Activated CD4-positive, alpha-beta memory T cell treated with anti-CD3 and anti-CD28 coated beads for 36 hours (primary cell): ENCODE results near the gene TEAD3. TPM values are rescaled to one million over a fixed set of nuclear protein-coding genes. Genes with fewer than 3 reads are reported as not detected.
A peak's percentile ranks its signal among the peaks of the same experiment; 100 is the strongest.
"Not testable (repeated sequence)": the region's sequence is repeated elsewhere in the genome, so short reads cannot be mapped to it uniquely, and the experiment has no call there.

Experiments
- CTCF ChIA-PET: fragments of 350-600 bp; sonication (Branson Sonifier 250); formaldehyde crosslinking; loops from one replicate; lab custom pipeline; 2021; ENCODE audit warnings: antibody characterized with exemption, inconsistent platforms; lab: Charles Lee
- POLR2A ChIA-PET: fragments of 350-600 bp; sonication (Branson Sonifier 250); formaldehyde crosslinking; loops from one replicate; lab custom pipeline; 2021; ENCODE audit warnings: antibody characterized with exemption; lab: Charles Lee
- DNase-seq: peaks from one replicate; pipeline ENCODE4 v3.0.0-alpha.2; 2020
- H3K27ac Mint-ChIP-seq: one replicate; pipeline ENCODE4 v1.8.0; 2021; ENCODE audit warnings: mixed read lengths
- H3K27me3 Mint-ChIP-seq: one replicate; pipeline ENCODE4 v1.8.0; 2021; ENCODE audit warnings: mixed read lengths
- H3K36me3 Mint-ChIP-seq: one replicate; pipeline ENCODE4 v1.8.0; 2021; ENCODE audit warnings: mixed read lengths
- H3K4me1 Mint-ChIP-seq: one replicate; pipeline ENCODE4 v1.8.0; 2021; ENCODE audit warnings: low read depth, mixed read lengths
- H3K4me3 Mint-ChIP-seq: one replicate; pipeline ENCODE4 v1.8.0; 2021; ENCODE audit warnings: mild to moderate bottlenecking, mixed read lengths
- H3K9me3 Mint-ChIP-seq: one replicate; pipeline ENCODE4 v1.8.0; 2021; ENCODE audit warnings: mixed read lengths
- intact Hi-C: fragments of 100-400 bp; cut with micrococcal nuclease; formaldehyde crosslinking; loops from one replicate; pipeline ENCODE4 v1.15.1; 2023
- total RNA-seq, 2 experiments: library from RNA; stranded (reverse); gene quantifications; one replicate each; pipeline ENCODE4 v1.2.3, GENCODE V29; 2021

Gene TEAD3
- total RNA-seq: 1 to 10 TPM; 1.8 to 2.2 TPM

DNA sequence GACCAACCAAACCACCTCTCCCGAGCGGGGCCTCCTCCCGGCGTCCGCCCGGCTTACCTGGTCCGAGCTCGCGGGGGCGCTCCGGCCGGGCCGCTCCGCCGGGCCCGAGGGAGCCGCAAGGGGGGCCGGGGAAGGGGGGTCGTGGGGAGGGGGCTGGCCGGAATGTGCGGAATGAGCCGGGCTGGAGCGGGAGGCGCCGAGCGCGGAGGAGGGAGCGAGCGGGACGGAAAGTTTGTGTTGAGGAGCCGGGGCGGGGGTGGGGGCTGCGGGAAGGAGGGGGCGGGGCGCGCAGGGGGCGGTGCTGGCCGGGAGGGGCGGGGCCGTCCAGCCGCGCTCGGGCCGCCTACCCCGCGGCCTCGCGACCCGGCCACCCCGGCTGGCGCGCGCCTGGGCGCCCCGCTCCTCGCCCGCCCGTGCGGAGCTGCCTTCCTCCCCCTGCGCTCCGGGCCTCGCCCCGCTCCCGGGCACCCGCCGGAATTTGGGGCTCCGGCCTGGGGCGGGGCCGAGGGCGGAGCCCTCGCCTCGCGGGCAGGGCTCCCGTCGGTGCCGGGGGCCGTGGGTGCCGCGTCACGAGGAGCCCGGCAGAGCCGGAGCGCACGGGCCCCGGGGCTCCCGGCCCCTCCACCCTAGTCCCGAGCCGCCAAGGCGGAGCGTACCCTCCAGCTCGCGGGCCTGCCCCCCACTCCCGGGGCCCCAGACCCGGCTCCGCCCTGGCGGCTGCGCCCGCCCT is at the start of gene TEAD3:
Gene TEAD3 (minus strand): TSS at position 239 of the 730 bp plus-strand sequence.
- H3K36me3 Mint-ChIP-seq: no peaks in the 10 kb centered on the region
- H3K27ac Mint-ChIP-seq: no peak within 1 kb of the TSS
- peak; percentile 55 for DNase-seq
- intact Hi-C loops: no loop called here
- peak within 1 kb of the TSS; percentile 71 for H3K4me3 Mint-ChIP-seq
- ChIA-PET POLR2A (interaction anchor here (0.9 to 3.0 kb wide), 5 partner anchors 23 to 29 kb away, joined by 3 to 11 read pairs (median 5); partner anchors contain the start of gene RPL10A), CTCF (interaction anchor here (0.9 to 1.7 kb wide), 11 partner anchors 10 to 291 kb away, joined by 3 to 5 read pairs (median 3); partner anchors contain the start of gene ARMC12)
- H3K27me3 Mint-ChIP-seq: peaks cover 11% of the 10 kb centered on the region
- H3K9me3 Mint-ChIP-seq: no peaks in the 10 kb centered on the region
- H3K4me1 Mint-ChIP-seq: peaks cover 14% of the 10 kb centered on the region

DNA sequence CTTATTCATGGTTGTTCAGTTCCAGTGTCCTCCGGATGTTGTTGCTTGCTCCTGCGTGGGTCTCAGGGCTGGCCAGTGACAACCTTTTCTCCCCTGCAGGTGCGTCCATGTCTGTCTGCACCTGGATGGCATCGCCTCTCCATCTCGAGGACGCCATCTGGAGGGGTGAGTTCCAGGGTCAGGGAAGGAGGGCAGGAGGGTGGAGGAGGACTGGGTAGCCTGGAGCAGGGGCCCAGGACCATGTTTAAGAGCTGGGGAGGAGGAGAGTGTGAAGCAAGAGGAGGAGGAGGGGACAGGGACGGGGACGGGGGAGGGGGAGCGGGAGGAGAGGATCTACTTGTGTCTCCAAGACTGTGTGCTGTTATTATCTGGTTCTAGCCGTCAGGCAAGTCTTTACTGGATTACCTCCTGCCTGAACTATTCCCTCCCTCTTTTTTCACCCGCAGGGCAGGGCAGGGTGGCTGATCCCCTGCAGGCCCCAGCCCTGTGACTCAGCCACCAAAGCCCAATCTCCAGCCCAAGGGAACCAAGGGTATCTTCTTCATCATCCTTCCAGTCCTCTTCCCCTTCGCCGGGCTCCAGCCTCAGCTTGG is 48.0 kb upstream of the TEAD3 start:
- POLR2A ChIA-PET: no interaction called here
- CTCF ChIA-PET: no interaction called here
- no peak overlapping the region for H3K27ac Mint-ChIP-seq

DNA sequence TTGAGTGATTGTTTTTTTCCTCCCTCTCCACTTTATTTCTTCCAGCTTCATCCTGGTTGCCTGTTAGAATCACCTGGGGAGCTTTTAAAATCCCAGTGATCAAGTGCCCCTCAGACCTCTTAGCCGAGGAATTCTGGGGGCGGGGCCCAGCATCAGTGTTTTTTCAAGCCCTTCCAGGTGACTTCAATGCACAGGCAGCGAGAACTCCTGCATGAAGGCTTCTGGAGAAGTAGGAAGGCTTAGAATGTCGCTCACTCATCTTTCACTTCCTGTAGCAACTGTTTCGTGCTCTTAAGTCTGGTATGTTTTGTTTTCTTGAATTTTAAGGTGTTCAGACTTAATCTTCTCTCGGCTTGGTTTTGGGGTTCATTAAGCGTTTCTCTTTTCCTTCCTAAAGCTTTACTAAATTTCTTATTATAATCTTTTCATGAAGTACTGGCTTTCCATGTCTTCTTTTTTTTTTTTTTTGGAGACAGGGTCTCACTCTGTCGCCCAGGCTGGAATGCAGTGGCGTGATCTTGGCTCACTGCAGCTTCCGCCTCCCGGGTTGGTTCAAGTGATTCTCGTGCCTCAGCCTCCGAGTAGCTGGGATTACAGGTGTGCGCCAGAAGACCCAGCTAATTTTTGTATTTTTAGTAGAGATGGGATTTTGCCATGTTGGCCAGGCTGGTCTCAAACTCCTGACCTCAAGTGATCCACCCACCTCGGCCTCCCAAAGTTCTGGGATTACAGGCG is 46.7 kb upstream of the TEAD3 start:
- Mint-ChIP-seq H3K27ac (no peak overlapping the region), H3K36me3 (no peaks in the 10 kb centered on the region), H3K4me3 (no peak overlapping the region), H3K27me3 (peaks cover 3% of the 10 kb centered on the region), H3K4me1 (no peaks in the 10 kb centered on the region), H3K9me3 (peaks cover 5% of the 10 kb centered on the region)
- no peak for DNase-seq
- ChIA-PET POLR2A (no interaction called here), CTCF (interaction anchor here (0.8 to 2.1 kb wide), 2 partner anchors 9 to 21 kb away, joined by 3 to 8 read pairs; no protein-coding TSS in a partner anchor)
- intact Hi-C loops: no loop called here

More for the DNA sequence above, 48.0 kb upstream of the TEAD3 start:
- Mint-ChIP-seq H3K27me3 (peaks cover 4% of the 10 kb centered on the region), H3K9me3 (peaks cover 6% of the 10 kb centered on the region), H3K4me1 (no peaks in the 10 kb centered on the region), H3K4me3 (no peak overlapping the region), H3K36me3 (peaks cover under 1% of the 10 kb centered on the region)
- intact Hi-C loops: no loop called here
- no peak for DNase-seq

DNA sequence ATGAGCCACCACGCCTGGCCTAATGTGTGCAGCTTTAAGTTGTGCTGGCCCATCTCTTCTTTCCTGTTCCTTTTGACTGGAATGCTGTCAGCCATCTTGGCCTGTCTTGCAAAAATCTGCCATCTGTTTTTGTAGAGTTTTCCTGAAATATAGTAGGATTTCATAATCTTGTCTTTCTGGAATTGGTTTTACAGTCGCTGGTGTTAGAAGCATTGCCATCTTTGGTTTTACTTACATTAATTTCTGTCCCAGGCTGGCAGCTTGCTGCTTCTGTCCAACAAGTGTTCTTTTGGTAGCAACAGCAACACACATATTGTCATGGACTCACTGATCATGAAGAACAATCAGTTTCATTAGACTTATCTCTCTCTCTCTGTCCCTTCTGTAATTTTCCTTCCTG is 45.0 kb upstream of the TEAD3 start:
- Mint-ChIP-seq H3K27ac (no peak overlapping the region), H3K27me3 (no peaks in the 10 kb centered on the region), H3K4me3 (no peak overlapping the region), H3K4me1 (no peaks in the 10 kb centered on the region), H3K9me3 (peaks cover 5% of the 10 kb centered on the region), H3K36me3 (no peaks in the 10 kb centered on the region)
- ChIA-PET POLR2A (no interaction called here), CTCF (interaction anchor here (0.9 to 1.5 kb wide), 2 partner anchors 10 to 19 kb away, joined by 4 to 7 read pairs; no protein-coding TSS in a partner anchor)
- DNase-seq: no peak
- intact Hi-C loops: no loop called here

DNA sequence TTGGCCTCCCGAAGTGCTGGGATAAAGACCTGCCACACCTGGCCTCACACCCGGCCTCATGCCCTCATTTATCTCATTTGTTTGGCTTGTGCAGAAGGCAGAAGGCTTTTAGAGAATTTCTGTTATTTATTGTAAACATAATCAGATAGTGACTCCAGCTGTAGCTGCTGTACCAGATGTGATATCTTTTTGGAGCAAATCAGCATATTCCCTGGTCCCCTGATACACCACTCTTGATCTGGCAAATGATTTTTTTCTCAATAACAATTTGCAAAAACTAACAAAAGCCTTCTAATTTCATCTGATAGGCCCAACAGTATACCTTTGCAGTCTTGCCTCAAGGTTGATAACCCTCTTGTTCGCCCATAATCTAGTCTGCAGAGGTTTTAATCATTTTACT is 42.3 kb upstream of the TEAD3 start:
- H3K36me3 Mint-ChIP-seq: no peaks in the 10 kb centered on the region
- ChIA-PET CTCF (interaction anchor here (0.9 to 1.4 kb wide), 2 partner anchors 13 to 37 kb away, joined by 3 to 4 read pairs; no protein-coding TSS in a partner anchor), POLR2A (no interaction called here)
- DNase-seq: no peak
- peaks cover 5% of the 10 kb centered on the region for H3K9me3 Mint-ChIP-seq
- H3K27me3 Mint-ChIP-seq: no peaks in the 10 kb centered on the region
- no peak overlapping the region for H3K4me3 Mint-ChIP-seq
- intact Hi-C loops: no loop called here
- H3K27ac Mint-ChIP-seq: no peak overlapping the region
- H3K4me1 Mint-ChIP-seq: no peaks in the 10 kb centered on the region

DNA sequence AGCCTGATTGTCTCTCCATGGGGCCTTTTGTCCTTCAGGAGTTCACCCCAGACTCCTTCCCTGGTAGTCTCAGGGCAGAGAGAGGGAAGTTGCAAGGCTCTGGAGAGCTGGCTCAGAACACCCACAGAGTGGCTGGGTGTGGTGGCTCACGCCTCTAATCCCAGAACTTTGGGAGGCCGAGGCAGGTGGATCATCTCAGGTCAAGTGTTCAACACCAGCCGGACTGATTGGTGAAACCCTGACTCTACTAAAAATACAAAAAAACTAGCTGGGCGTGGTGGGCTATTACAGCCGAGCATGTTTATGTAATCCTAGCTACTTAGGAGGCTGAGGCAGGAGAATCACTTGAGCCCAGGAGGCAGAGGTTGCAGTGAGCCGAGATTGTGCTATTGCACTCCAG is 39.0 kb upstream of the TEAD3 start:
- H3K27me3 Mint-ChIP-seq, H3K27ac Mint-ChIP-seq, H3K4me1 Mint-ChIP-seq, H3K9me3 Mint-ChIP-seq, POLR2A ChIA-PET, H3K36me3 Mint-ChIP-seq, DNase-seq, H3K4me3 Mint-ChIP-seq, intact Hi-C loops: not testable (repeated sequence)
- CTCF ChIA-PET: interaction anchor here (1.0 kb wide), 1 partner anchor 201 kb away, joined by 3 read pairs; the partner anchor contains the start of gene ARMC12

DNA sequence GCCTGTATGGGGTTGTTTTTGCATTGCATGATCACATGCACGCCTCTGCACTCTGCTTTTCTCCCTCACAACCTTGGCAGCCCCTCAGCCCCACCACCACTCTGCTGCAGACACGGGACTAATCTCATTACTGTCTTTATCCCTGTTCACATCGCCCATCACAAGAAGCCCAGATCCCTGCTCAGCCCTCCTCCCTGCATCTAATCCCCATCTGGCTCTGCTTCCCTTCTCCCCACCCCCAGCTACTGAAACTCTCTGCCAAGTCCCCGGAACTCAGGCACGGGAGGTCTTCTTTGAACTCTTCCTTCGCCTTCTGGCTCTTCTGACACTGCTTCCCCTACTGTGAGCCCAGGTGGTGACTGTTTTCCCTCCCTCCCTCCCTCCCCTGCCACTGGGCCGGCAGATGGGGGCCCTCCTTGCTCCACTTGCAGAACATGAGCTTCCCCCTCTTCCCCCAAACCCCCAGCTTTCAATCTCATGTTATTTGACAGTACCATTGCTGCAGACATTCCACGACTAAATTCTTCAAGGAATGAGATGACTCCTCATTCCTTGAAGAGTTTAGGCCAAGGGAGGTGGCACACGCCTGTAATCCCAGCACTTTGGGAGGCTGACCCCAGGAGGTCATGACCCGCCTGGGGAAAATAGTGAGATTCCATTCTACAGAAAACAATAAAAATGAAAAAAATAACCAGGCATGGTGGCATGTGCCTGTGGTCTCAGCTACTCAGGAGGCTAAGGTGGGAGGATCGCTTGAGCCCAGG is 37.7 kb upstream of the TEAD3 start:
- no peaks in the 10 kb centered on the region for H3K36me3 Mint-ChIP-seq
- POLR2A ChIA-PET: no interaction called here
- no peak overlapping the region for H3K4me3 Mint-ChIP-seq
- no peak for DNase-seq
- no peak overlapping the region for H3K27ac Mint-ChIP-seq
- H3K9me3 Mint-ChIP-seq: no peaks in the 10 kb centered on the region
- intact Hi-C loops: no loop called here
- CTCF ChIA-PET: interaction anchor here (1.0 kb wide), 1 partner anchor 202 kb away, joined by 3 read pairs; the partner anchor contains the start of gene ARMC12
- no peaks in the 10 kb centered on the region for H3K4me1 Mint-ChIP-seq
- H3K27me3 Mint-ChIP-seq: no peaks in the 10 kb centered on the region

DNA sequence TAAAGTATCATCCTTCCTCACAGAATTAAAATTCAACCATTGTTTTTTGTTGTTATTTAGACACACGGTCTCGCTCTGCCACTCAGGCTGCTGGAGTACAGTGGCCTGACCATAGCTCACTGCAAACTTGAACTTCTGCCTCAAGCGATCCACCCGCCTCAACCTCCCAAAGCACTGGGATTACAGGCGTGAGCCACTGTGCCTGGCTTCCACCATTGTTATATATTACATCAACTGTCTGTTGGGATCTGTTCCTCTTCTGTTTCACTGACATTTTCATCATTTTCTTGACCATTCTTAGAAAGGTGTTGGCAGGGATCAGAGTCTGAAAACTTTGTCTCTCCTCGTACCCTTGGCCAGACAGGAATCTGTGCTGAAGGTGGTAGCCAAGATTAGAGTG is 37.1 kb upstream of the TEAD3 start:
- ChIA-PET CTCF (no interaction called here), POLR2A (no interaction called here)

DNA sequence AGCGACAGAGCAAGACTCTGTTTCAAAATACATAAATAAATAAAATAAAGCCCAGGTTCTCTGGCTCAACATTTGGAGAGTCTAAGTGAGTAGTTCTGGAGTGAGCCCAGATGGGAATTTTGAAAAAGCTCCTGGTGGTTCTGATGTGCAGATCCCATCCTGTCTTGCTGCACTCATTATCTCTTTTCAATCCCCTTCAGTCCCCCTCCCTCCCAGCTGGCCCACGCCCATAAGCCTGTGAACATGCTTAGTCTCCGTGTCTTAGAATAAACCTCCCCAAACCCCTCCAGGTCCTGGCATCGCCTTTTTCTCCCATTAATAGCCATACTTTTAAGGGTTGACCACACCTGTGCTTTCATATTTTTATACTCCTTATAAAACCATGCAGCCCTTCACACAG is 35.2 kb upstream of the TEAD3 start:
- H3K9me3 Mint-ChIP-seq: no peaks in the 10 kb centered on the region
- H3K27ac Mint-ChIP-seq: no peak overlapping the region
- intact Hi-C loops: no loop called here
- CTCF ChIA-PET: interaction anchor here (1.5 to 1.6 kb wide), 3 partner anchors 9 to 190 kb away, joined by 4 to 10 read pairs (median 10); partner anchors contain the start of gene PPARD
- no peak for DNase-seq
- no peak overlapping the region for H3K4me3 Mint-ChIP-seq
- POLR2A ChIA-PET: no interaction called here
- no peaks in the 10 kb centered on the region for H3K27me3 Mint-ChIP-seq
- H3K4me1 Mint-ChIP-seq: no peaks in the 10 kb centered on the region
- no peaks in the 10 kb centered on the region for H3K36me3 Mint-ChIP-seq

More for the DNA sequence above, 37.1 kb upstream of the TEAD3 start:
- no peaks in the 10 kb centered on the region for H3K27me3 Mint-ChIP-seq
- H3K4me3 Mint-ChIP-seq: no peak overlapping the region
- intact Hi-C loops: no loop called here
- DNase-seq: no peak
- H3K4me1 Mint-ChIP-seq: no peaks in the 10 kb centered on the region
- H3K9me3 Mint-ChIP-seq: no peaks in the 10 kb centered on the region
- no peaks in the 10 kb centered on the region for H3K36me3 Mint-ChIP-seq
- no peak overlapping the region for H3K27ac Mint-ChIP-seq

DNA sequence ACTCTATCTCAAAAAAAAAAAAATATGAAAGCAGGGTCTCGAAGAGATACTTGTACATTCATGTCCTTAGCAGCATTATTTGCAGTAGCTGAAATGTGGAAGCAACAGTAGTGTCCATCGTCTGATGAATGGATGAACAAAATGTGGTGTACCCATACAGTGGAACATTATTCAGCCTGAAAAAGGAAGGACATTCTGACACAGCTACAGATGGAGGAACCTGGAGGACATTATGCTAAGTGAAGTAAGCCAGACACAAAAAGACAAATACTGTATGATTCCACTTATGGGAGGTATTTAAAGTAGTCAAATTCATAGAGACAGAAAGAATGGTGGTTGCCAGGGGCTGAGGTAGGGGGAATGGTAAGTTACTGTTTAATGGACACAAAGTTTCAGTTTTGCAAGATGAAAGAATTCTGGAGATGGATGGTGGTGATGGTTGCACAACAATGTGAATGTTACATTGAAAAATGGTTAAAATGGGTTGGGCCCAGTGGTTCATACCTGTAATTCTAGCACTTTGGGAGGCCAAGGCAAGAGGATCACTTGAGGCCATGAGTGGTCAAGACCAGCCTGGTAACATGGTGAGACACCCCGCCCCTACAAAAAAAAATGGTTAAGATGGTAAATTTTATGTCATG is 27.6 kb upstream of the TEAD3 start:
- Mint-ChIP-seq H3K27ac (no peak overlapping the region), H3K36me3 (no peaks in the 10 kb centered on the region)

More for the DNA sequence above, 27.6 kb upstream of the TEAD3 start:
- Mint-ChIP-seq H3K4me1 (peaks cover 8% of the 10 kb centered on the region), H3K27me3 (no peaks in the 10 kb centered on the region), H3K4me3 (no peak overlapping the region), H3K9me3 (no peaks in the 10 kb centered on the region)
- POLR2A ChIA-PET: interaction anchor here (0.7 kb wide), 1 partner anchor 203 kb away, joined by 4 read pairs; no protein-coding TSS in a partner anchor
- intact Hi-C loops: no loop called here
- DNase-seq: no peak
- CTCF ChIA-PET: interaction anchor here (0.7 to 5.9 kb wide), 7 partner anchors 8 to 212 kb away, joined by 3 to 125 read pairs (median 6); partner anchors contain the start of gene ARMC12
